GM21447 (cell line): Measurements from ENCODE around the gene IWS1.
"Not testable (repeated sequence)": the region's sequence is repeated elsewhere in the genome, so short reads cannot be mapped to it uniquely, and the experiment has no call there.

Experiments
- ATAC-seq: cut with Tn5 transposase; IDR thresholded peaks from one replicate; pipeline ENCODE4 v1.9.1; 2021; ENCODE audit not compliant: unreplicated experiment

IWS1 gene

GRCh38 chr2:127526132-127527000 is at the start of gene IWS1:
IWS1 (minus strand) TSS chr2:127526489; CDS start chr2:127526208, 281 bp downstream.
- ATAC-seq: peak; percentile 86

- no peak for ATAC-seq
Measured at GRCh38 chr2:127575941-127576432, 49.7 kb upstream of the IWS1 start.

GRCh38 chr2:127575185-127575765 is 49.0 kb upstream of the IWS1 start:
- no peak for ATAC-seq

GRCh38 chr2:127574656-127575055 is 48.4 kb upstream of the IWS1 start:
- ATAC-seq: no peak

- ATAC-seq: no peak
Measured at GRCh38 chr2:127573771-127574170, 47.5 kb upstream of the IWS1 start.

- no peak for ATAC-seq
Measured at GRCh38 chr2:127573298-127573697, 47.0 kb upstream of the IWS1 start.

GRCh38 chr2:127572841-127573240 is 46.6 kb upstream of the IWS1 start:
- ATAC-seq: no peak

- not testable (repeated sequence) for ATAC-seq
Measured at GRCh38 chr2:127572352-127572751, 46.1 kb upstream of the IWS1 start.

GRCh38 chr2:127570282-127571250 is 44.3 kb upstream of the IWS1 start:
- ATAC-seq: no peak

- ATAC-seq: no peak
Measured at GRCh38 chr2:127569666-127570065, 43.4 kb upstream of the IWS1 start.

- ATAC-seq: no peak
Measured at GRCh38 chr2:127568128-127568527, 41.8 kb upstream of the IWS1 start.

GRCh38 chr2:127567351-127567854 is 41.1 kb upstream of the IWS1 start:
- no peak for ATAC-seq

GRCh38 chr2:127566576-127566975 is 40.3 kb upstream of the IWS1 start:
- ATAC-seq: no peak

GRCh38 chr2:127566139-127566417 is 39.8 kb upstream of the IWS1 start:
- ATAC-seq: no peak

- ATAC-seq: no peak
Measured at GRCh38 chr2:127565261-127566138, 39.2 kb upstream of the IWS1 start.

- no peak for ATAC-seq
Measured at GRCh38 chr2:127564429-127565260, 38.4 kb upstream of the IWS1 start.

- peak; percentile 96 for ATAC-seq
Measured at GRCh38 chr2:127563458-127564428, 37.5 kb upstream of the IWS1 start.

- no peak for ATAC-seq
Measured at GRCh38 chr2:127562936-127563335, 36.6 kb upstream of the IWS1 start.
